GM12878 (cell line): ENCODE data around the gene PGK1.

Experiments used
- KDM1A ChIP-seq: fragments of 200-600 bp; sonication (generic); IDR thresholded peaks from 2 replicates; pipeline ENCODE4 v1.6.1; 2016; ENCODE audit warnings: borderline replicate concordance
- STAT3 ChIP-seq: IDR thresholded peaks from 2 replicates; pipeline ENCODE4 v1.6.1; 2011; ENCODE audit warnings: low read depth, low read length, improper control_type of control experiment
- TAF1 ChIP-seq: IDR thresholded peaks from 2 replicates; pipeline ENCODE4 v1.6.1; 2011; ENCODE audit warnings: mild to moderate bottlenecking, low read depth, low read length, borderline replicate concordance

DNA sequence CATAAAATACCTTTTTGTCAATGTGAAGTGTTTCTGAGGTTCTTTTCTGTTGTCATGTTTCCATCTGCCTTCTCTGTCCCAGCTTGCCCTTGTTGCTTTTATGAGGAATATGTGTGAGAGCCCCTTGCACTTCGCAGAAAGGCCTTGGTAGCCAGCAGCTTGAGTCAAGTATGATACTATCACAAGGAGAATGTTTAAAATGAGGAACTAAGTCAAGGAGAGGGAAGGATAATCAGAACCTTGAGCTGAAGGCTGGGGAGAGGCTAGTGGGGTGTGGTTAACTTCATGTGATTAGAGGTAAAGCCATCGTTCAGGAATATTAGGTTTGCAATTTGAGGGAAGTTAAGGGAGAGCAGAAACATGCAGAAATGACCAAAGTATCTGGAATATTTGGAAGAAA is 12.7 kb downstream of the PGK1 start:
- no peak for TF ChIP-seq KDM1A
- TF ChIP-seq TAF1 = no peak
- TF ChIP-seq STAT3 = no peak
